ENCODE data around the gene CHAF1B.
A peak's percentile ranks its signal among the peaks of the same experiment; 100 is the strongest.
"Not testable (repeated sequence)": the region's sequence is repeated elsewhere in the genome, so short reads cannot be mapped to it uniquely, and the experiment has no call there.

The CHAF1B gene

DNA sequence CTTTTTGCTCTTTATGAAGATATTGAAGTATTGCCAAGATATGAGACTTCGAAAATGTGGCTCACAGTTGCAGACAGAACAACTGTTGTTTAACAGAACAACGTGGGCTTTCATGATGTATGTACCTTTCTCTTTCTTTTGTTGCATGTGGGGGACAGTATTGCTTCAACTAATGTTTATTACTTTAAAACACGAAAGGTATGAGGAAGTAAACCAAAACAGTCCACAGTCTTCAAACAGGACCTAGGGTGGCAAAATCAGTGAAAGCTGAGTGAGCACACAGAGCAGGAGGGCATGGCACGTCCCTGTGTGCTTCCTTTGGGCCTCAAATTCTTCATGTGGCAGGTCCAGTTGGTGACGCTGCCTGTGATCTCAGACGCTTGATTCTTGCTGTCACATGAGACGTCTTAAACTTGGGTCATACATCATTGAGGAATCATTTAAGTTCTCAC, 7.8 kb upstream of the CHAF1B start:
- Mint-ChIP-seq H3K27me3 (no peaks in the 10 kb centered on the region), H3K4me1 (ENCODE audit: low read depth) (peaks cover 4% of the 10 kb centered on the region), H3K36me3 (ENCODE audit: low read depth) (peaks cover 48% of the 10 kb centered on the region), H3K27ac (no peak overlapping the region), H3K9me3 (no peaks in the 10 kb centered on the region), H3K4me3 (no peak overlapping the region)
- DNase-seq = no peak

DNA sequence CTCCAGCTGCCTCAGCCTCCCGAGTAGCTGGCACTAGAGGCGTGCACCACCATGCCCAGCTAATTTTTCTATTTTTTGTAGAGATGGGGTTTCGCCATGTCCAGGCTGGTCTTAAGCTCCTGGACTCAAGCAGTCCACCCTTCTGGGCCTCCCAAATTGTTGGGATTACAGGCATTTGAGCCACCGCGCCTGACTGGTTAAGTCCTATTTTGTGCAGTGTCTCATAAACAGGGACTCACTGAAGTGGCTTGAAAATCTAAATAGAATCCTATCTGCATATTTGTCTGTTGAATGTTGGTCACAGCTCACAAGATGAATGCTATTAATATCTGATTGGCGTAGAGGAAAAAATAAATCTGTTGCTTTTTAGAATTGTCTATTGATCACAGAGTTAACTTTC, 5.9 kb upstream of the CHAF1B start:
- Mint-ChIP-seq H3K36me3 (ENCODE audit: low read depth) (peaks cover 31% of the 10 kb centered on the region), H3K4me3 (no peak overlapping the region), H3K27ac (no peak overlapping the region)

DNA sequence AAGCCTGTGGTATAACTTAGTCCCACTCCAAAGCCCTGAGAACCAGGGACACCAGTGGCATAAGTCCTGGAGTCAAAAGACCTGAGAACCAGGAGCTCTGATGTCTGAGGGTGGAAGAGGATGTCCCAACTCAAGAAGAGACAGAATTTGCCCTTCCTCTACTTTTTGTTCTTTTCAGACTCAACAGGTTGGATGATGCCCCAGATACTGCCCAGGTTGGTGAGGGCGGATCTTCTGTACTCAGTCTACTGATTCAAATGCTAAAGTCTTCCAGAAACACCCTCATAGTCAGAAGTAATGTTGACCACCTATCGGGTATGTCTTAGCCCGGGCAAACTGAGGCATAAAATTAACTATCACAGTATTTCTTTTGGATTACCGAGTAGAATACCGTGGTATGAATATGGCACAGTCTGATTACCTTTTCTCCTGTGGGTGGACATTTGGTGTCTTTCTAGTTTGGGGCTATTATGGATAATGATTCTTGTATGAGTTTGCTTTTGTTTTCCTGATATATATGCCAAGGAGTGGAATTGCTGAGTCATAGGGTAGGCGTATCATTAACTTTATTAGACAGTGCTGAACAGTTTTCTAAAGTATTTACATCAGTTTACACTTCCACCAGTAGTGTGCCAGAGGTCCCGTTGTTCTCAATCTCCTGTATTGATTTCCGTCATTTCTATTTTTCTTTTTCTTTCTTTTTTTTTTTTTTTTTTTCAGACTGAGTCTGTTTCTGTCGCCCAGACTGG, 3.2 kb upstream of the CHAF1B start:
- no peaks in the 10 kb centered on the region for H3K27me3 Mint-ChIP-seq
- peaks cover 14% of the 10 kb centered on the region for H3K4me1 Mint-ChIP-seq (ENCODE audit: low read depth)
- DNase-seq = no peak
- no peak overlapping the region for H3K4me3 Mint-ChIP-seq
- peaks cover 25% of the 10 kb centered on the region for H3K36me3 Mint-ChIP-seq (ENCODE audit: low read depth)
- H3K27ac Mint-ChIP-seq = peak overlapping the region; percentile 7
- no peaks in the 10 kb centered on the region for H3K9me3 Mint-ChIP-seq

More for the DNA sequence above, 5.9 kb upstream of the CHAF1B start:
- Mint-ChIP-seq H3K9me3 (no peaks in the 10 kb centered on the region), H3K27me3 (no peaks in the 10 kb centered on the region), H3K4me1 (ENCODE audit: low read depth) (peaks cover 4% of the 10 kb centered on the region)
- no peak for DNase-seq

DNA sequence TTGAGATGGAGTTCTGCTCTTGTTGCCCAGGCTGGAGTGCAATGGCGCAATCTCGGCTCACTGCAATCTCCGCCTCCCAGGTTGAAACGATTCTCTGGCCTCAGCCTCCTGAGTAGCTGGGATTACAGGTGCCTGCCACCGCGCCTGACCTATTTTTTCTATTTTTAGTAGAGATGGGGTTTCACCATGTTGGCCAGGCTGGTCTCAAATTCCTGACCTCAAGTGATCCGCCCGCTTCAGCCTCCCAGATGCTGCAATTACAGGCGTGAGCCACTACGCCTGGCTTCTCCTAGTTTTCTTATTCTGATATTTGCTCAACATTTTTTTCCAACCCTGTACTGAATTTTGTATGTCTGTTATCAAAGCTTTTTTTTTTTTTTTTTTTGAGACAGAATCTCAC, 2.5 kb upstream of the CHAF1B start:
- peaks cover 25% of the 10 kb centered on the region for H3K36me3 Mint-ChIP-seq (ENCODE audit: low read depth)
- H3K27ac Mint-ChIP-seq, H3K27me3 Mint-ChIP-seq, DNase-seq, H3K9me3 Mint-ChIP-seq, H3K4me3 Mint-ChIP-seq: not testable (repeated sequence)
- H3K4me1 Mint-ChIP-seq (ENCODE audit: low read depth) = peaks cover 19% of the 10 kb centered on the region

DNA sequence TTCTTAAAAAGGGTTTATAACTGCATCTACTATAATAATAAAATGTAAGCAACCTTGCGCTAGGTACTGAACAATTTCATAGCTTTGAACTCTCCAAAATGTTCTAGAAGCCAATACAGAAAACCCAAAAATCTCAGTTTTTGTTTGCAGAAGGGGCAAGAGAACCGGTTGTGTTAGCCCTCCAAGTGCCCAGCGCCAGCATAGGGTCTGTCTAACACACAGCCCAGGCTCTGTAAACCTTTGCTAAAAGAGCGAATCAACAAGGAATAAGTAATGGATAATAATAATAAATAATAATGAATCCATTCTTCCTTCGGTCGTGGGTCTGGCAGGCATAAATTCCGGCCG, 333 bp upstream of the CHAF1B start:
- no peak for DNase-seq

DNA sequence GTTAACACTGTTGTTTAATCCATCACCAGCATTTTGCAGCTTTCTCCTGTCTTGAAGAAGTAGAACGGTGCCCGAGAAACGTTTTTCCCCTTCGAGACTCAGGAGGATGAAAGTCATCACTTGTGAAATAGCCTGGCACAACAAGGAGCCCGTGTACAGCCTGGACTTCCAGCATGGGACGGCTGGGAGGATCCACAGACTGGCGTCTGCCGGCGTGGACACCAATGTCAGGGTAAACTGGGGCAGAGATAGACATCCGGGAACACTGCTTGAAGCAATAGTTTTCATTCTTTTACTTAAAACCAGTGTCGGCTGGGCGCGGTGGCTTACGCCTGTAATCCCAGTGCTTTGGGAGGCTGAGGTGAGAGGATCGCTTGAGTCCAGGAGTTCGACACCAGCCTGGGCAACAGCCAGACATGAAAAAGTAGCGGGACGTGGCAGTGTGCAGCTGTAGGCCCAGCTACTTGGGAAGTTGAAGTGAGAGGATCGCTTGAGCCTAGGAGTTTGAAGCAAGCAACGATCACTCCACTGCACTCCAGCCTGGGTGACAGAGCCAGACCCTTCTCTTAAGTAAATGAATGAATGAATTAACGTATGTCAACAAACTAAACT, 945 bp downstream of the CHAF1B start:
- Mint-ChIP-seq H3K27me3 (no peaks in the 10 kb centered on the region), H3K36me3 (ENCODE audit: low read depth) (peaks cover 48% of the 10 kb centered on the region), H3K4me3 (peak overlapping the region; percentile 85), H3K9me3 (no peaks in the 10 kb centered on the region), H3K27ac (peak overlapping the region; percentile 83), H3K4me1 (ENCODE audit: low read depth) (peaks cover 25% of the 10 kb centered on the region)
- DNase-seq = no peak

More for the DNA sequence above, 333 bp upstream of the CHAF1B start:
- no peaks in the 10 kb centered on the region for H3K27me3 Mint-ChIP-seq
- H3K27ac Mint-ChIP-seq = no peak overlapping the region
- H3K4me1 Mint-ChIP-seq (ENCODE audit: low read depth) = peaks cover 25% of the 10 kb centered on the region
- peak overlapping the region; percentile 50 for H3K4me3 Mint-ChIP-seq
- no peaks in the 10 kb centered on the region for H3K9me3 Mint-ChIP-seq
- peaks cover 41% of the 10 kb centered on the region for H3K36me3 Mint-ChIP-seq (ENCODE audit: low read depth)

DNA sequence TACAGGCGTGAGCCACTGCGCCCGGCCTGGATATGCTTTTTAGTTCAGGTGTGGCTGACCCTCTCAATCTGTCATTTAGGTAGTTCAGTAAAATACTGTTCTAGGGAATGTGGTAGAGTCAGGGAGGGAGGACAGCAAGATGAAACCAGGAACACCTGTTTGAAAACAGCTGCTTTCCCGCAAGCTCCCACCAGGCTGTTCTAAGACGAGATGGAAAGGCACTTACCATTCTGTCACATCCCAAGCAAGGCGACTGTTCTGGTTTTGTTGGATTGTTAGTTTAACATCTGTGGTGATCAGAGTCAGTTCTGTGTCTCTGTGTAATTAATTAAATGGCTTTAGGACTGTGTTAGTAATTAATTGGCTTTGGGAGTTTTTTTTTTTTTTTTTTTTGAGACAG, 2.9 kb downstream of the CHAF1B start:
- Mint-ChIP-seq H3K9me3 (peaks cover 2% of the 10 kb centered on the region), H3K4me3 (no peak overlapping the region), H3K27me3 (no peaks in the 10 kb centered on the region), H3K27ac (no peak overlapping the region), H3K4me1 (ENCODE audit: low read depth) (peaks cover 22% of the 10 kb centered on the region), H3K36me3 (ENCODE audit: low read depth) (peaks cover 65% of the 10 kb centered on the region)
- DNase-seq = no peak

DNA sequence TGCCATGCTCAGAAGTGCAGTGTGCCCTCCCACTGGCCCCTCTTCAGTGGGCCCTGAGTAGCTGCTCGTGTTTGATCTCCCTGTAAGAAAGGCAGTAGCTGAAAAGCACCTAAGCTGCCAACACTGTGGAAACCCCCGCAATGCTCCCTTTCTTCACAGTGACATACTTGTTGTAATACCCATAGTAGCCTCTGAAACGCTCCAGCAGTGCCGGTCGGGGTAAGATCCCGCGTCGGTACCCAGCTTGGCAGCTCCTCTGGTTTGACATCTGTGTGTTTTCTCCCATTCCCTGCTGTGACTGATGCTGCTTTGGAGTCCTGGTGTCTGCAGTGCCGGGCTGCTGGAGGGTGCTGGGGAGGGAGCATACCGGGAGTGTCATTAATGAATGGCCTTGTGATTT, 3.6 kb downstream of the CHAF1B start:
- Mint-ChIP-seq H3K27ac (peak overlapping the region; percentile 7), H3K27me3 (no peaks in the 10 kb centered on the region), H3K36me3 (ENCODE audit: low read depth) (peaks cover 70% of the 10 kb centered on the region), H3K9me3 (peaks cover 2% of the 10 kb centered on the region), H3K4me3 (no peak overlapping the region), H3K4me1 (ENCODE audit: low read depth) (peaks cover 22% of the 10 kb centered on the region)
- no peak for DNase-seq

DNA sequence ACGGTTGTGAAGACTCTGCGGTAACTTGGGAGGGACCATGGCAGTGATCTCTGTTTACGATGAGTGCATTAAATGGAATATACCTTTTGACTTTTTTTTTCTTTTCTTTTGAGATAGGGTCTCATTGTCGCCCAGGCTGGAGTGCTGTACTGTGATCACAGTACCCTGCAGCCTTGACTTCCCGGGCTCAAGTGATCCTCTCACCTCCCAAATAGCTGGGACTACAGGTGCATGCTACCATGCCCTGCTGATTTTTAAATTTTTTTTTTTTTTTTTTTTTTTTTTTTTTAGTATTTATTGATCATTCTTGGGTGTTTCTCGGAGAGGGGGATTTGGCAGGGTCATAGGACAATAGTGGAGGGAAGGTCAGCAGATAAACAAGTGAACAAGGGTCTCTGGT, 6.5 kb downstream of the CHAF1B start:
- Mint-ChIP-seq H3K36me3 (ENCODE audit: low read depth) (peaks cover 85% of the 10 kb centered on the region), H3K4me1 (ENCODE audit: low read depth) (peaks cover 15% of the 10 kb centered on the region)
- not testable (repeated sequence) for H3K27me3 Mint-ChIP-seq, H3K27ac Mint-ChIP-seq, H3K4me3 Mint-ChIP-seq, H3K9me3 Mint-ChIP-seq, DNase-seq

DNA sequence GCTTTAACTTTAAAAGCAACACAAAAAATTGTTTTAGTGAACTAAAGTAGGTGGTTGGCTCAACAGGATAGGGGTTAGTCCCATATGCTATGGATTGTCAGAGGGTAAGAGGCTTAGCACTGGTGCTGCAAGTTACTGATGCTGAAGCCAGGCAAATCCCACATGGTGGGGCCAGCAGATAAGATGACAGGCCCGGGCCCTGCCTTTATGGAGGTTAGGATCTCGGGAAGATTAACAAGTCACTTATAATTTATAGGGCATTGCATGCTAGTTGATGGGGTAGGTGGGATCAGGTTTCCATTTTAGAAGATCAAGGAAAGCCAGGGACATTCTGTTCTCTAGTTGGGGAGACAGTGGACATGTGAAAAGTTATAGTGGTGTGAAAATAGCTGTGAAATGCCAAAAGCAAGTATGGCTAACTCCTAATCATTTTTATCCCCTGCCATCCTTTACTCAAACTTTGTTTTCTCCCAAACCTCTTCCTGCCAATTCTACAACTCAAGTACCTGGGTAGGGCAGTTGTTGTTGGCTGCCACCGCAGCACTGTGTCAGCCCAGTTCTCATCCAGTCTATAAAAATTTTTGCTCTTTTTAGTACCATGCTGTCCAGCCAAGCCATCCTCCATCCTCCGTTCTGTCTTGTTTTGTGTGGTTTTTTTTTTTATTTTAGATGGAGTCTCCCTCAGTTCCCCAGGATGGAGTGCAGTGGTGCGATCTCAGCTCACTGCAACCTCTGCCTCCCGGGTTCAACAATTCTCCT, 10.3 kb downstream of the CHAF1B start:
- no peak for DNase-seq
- Mint-ChIP-seq H3K9me3 (peaks cover 2% of the 10 kb centered on the region), H3K36me3 (ENCODE audit: low read depth) (peaks cover 80% of the 10 kb centered on the region), H3K27ac (no peak overlapping the region), H3K4me1 (ENCODE audit: low read depth) (no peaks in the 10 kb centered on the region), H3K4me3 (no peak overlapping the region), H3K27me3 (no peaks in the 10 kb centered on the region)

DNA sequence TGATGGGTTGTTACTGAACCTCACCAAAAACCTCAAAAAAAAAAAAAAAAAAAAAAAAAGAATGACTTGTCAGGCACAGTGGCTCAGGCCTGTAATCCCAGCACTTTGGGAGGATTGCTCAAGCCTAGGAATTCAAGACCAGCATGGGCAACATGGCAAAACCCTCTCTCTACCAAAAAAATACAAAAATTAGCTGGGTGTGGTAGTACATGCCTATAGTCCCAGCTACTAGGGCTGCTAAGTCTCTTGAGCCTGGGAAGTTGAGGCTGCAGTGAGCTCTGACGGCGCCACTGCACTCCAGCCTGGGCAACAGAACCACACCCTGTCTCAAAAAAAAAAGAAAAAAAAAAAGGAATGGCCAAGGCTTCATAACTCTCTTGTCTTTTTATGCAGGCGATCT, 11.1 kb downstream of the CHAF1B start:
- H3K36me3 Mint-ChIP-seq (ENCODE audit: low read depth) = peaks cover 76% of the 10 kb centered on the region
- no peak overlapping the region for H3K4me3 Mint-ChIP-seq
- DNase-seq = no peak
- H3K27me3 Mint-ChIP-seq = no peaks in the 10 kb centered on the region
- H3K9me3 Mint-ChIP-seq = peaks cover 2% of the 10 kb centered on the region
- no peak overlapping the region for H3K27ac Mint-ChIP-seq
- H3K4me1 Mint-ChIP-seq (ENCODE audit: low read depth) = no peaks in the 10 kb centered on the region

DNA sequence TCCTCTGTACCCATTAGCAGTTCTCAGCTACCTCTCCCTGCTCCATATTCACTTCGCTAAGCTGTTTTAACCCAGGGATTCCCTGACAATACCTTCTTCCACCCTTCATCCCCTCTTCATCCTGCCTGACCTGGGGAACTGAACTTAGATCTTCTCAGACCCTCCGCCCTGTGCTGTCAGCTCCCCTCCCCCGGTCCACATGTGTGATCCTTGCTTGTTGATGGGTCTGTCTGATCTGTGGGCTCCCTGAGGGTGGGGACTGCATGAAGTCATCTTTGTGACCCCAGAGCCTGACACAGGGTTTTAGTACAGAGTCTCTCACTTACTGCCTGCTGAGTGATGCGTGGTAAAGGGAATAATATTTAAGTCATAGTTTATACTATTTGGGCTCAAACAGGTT, 11.8 kb downstream of the CHAF1B start:
- no peak for DNase-seq
- Mint-ChIP-seq H3K27ac (no peak overlapping the region), H3K36me3 (ENCODE audit: low read depth) (peaks cover 75% of the 10 kb centered on the region), H3K9me3 (peaks cover 1% of the 10 kb centered on the region), H3K27me3 (no peaks in the 10 kb centered on the region), H3K4me1 (ENCODE audit: low read depth) (no peaks in the 10 kb centered on the region), H3K4me3 (no peak overlapping the region)

DNA sequence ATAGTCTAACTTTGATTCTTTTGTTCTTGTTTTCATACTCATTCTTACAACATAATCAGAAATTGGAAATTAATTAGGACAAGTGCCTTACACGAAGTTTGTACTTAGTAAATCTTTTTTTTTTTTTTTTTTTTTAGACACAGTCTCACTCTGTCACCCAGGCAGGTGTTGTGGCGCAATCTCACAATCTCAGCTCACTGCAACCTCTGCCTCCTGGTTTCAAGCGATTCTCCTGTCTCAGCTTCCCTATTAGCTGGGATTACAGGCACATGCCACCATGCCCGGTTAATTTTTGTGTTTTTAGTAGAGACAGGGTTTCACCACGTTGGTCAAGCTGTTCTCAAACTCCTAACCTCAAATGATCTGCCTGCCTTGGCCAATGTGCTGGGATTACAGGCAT, 12.4 kb downstream of the CHAF1B start:
- Mint-ChIP-seq H3K4me3 (no peak overlapping the region), H3K36me3 (ENCODE audit: low read depth) (peaks cover 77% of the 10 kb centered on the region), H3K27me3 (no peaks in the 10 kb centered on the region), H3K9me3 (no peaks in the 10 kb centered on the region), H3K4me1 (ENCODE audit: low read depth) (no peaks in the 10 kb centered on the region), H3K27ac (no peak overlapping the region)
- DNase-seq = no peak

DNA sequence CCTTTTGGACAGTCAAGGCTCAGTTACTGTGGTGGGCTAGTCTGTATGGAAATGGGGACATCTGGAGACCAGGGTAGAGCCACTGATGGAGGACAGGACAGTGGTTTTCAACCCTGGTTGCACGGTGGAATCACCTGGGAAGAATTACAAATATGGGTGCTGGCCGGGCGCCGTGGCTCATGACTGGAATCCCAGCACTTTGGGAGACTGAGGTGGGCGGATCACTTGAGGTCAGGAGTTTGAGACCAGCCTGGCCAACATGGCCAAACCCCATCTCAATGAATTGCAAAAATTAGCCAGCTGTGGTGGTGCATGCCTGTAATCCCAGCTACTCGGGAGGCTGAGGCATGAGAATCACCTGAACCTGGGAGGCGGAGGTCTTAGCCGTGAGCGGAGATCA, 14.5 kb downstream of the CHAF1B start:
- H3K4me1 Mint-ChIP-seq (ENCODE audit: low read depth); DNase-seq; H3K9me3 Mint-ChIP-seq; H3K27ac Mint-ChIP-seq; H3K27me3 Mint-ChIP-seq; H3K4me3 Mint-ChIP-seq: not testable (repeated sequence)
- peaks cover 71% of the 10 kb centered on the region for H3K36me3 Mint-ChIP-seq (ENCODE audit: low read depth)

DNA sequence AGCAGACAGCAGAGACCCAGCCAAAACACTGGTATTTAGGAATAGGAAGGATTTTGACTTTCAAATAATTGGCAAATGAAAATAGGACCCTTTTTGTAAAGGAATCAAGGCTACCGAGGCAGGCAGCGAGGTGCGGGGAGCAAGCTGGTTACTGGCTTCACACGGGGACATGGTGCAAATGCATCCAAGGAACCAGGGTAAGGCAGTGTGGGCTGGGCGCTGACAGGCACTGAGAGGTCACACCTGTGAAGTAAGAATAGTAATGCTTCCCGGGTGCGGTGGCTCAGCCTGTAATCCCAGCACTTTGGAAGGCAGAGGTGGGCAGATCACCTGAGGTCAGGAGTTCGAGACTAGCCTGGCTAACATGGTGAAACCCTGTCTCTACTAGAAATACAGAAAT, 15.5 kb downstream of the CHAF1B start:
- H3K9me3 Mint-ChIP-seq = no peaks in the 10 kb centered on the region
- H3K4me1 Mint-ChIP-seq (ENCODE audit: low read depth) = no peaks in the 10 kb centered on the region
- no peak for DNase-seq
- H3K27me3 Mint-ChIP-seq = no peaks in the 10 kb centered on the region
- H3K27ac Mint-ChIP-seq = no peak overlapping the region
- H3K36me3 Mint-ChIP-seq (ENCODE audit: low read depth) = peaks cover 69% of the 10 kb centered on the region
- no peak overlapping the region for H3K4me3 Mint-ChIP-seq
